PC-9 (cell line): Measurements from ENCODE around the gene LILRA1. TPM values are rescaled to one million over a fixed set of nuclear protein-coding genes. Genes with fewer than 3 reads are reported as not detected.

ENCODE experiments used
- BruUV-seq: library from RNA; stranded (reverse); fragments of 400-500 nt; replicated peaks from 2 replicates; lab custom pipeline; 2021; lab: Mats Ljungman, UMichigan
- CTCF ChIA-PET: fragments of 300-600 bp; sonication (Branson Sonifier 250); formaldehyde crosslinking; loops from one replicate; lab custom pipeline; 2022; ENCODE audit warnings: antibody characterized with exemption; lab: Charles Lee
- POLR2A ChIA-PET: fragments of 300-600 bp; sonication (Branson Sonifier 250); formaldehyde crosslinking; loops from one replicate; lab custom pipeline; 2022; ENCODE audit warnings: antibody characterized with exemption; ENCODE audit not compliant: unreplicated experiment; lab: Charles Lee
- DNase-seq, 2 experiments: peaks; one replicate each; pipeline versions ENCODE4 v3.0.0 to v3.0.0-alpha.2; 2015 to 2022; ENCODE audit warnings: mixed read lengths in 1 of 2
- H2AFZ ChIP-seq: fragments of 200-600 bp; sonication (generic); 2 replicates; pipeline ENCODE4 v1.8.1; 2017; ENCODE audit warnings: antibody characterized with exemption
- H3F3A ChIP-seq: fragments of 200-600 bp; sonication (generic); 2 replicates; pipeline ENCODE4 v1.8.1; 2017; ENCODE audit warnings: antibody characterized with exemption, mild to moderate bottlenecking, low read depth; ENCODE audit not compliant: insufficient read depth
- H3K27ac ChIP-seq: fragments of 200-600 bp; sonication (generic); 2 replicates; pipeline ENCODE4 v1.6.1; 2016; ENCODE audit warnings: mixed run types
- H3K27me3 ChIP-seq: fragments of 200-600 bp; sonication (generic); 2 replicates; pipeline ENCODE4 v1.6.1; 2016; ENCODE audit warnings: low read depth, mixed run types; ENCODE audit not compliant: insufficient read depth
- H3K36me3 ChIP-seq: fragments of 200-600 bp; sonication (generic); 2 replicates; pipeline ENCODE4 v1.6.1; 2016; ENCODE audit warnings: low read depth, mixed run types
- H3K4me1 ChIP-seq: fragments of 200-600 bp; sonication (generic); replicated peaks from 2 replicates; pipeline ENCODE4 v1.6.1; 2016; ENCODE audit warnings: mixed run types; ENCODE audit not compliant: insufficient read depth
- H3K4me2 ChIP-seq: fragments of 200-600 bp; sonication (generic); 2 replicates; pipeline ENCODE4 v1.6.1; 2017; ENCODE audit warnings: mixed run types
- H3K4me3 ChIP-seq: fragments of 200-600 bp; sonication (generic); 2 replicates; pipeline ENCODE4 v1.6.1; 2016; ENCODE audit warnings: mixed run types
- H3K79me2 ChIP-seq: fragments of 200-600 bp; sonication (generic); 2 replicates; pipeline ENCODE4 v1.6.1; 2017; ENCODE audit warnings: low read depth, mixed run types
- H3K9me2 ChIP-seq: fragments of 200-600 bp; sonication (generic); 2 replicates; pipeline ENCODE4 v1.8.1; 2017; ENCODE audit warnings: mild to moderate bottlenecking; ENCODE audit not compliant: insufficient read depth
- H3K9me3 ChIP-seq: fragments of 200-600 bp; sonication (generic); 2 replicates; pipeline ENCODE4 v1.8.1; 2016; ENCODE audit warnings: low read depth; ENCODE audit not compliant: insufficient read depth
- H4K20me1 ChIP-seq: fragments of 200-600 bp; sonication (generic); 2 replicates; pipeline ENCODE4 v1.8.1; 2017; ENCODE audit not compliant: insufficient read depth
- CTCF ChIP-seq: fragments of 200-600 bp; sonication (generic); conservative IDR thresholded peaks from 2 replicates; pipeline ENCODE4 v1.6.1; 2017; ENCODE audit warnings: mixed run types, antibody characterized with exemption, mild to moderate bottlenecking, moderate library complexity
- EZH2 ChIP-seq: fragments of 200-600 bp; sonication (generic); IDR thresholded peaks from 2 replicates; pipeline ENCODE4 v1.8.0; 2017; ENCODE audit warnings: antibody characterized with exemption, low read depth
- intact Hi-C: fragments of 100-400 bp; cut with micrococcal nuclease; formaldehyde crosslinking; loops from one replicate; pipeline ENCODE4 v1.10.0; 2022; ENCODE audit not compliant: unreplicated experiment
- microRNA-seq: library from miRNA; unstranded; fragments of <30 nt; microRNA quantifications from one replicate; pipeline ENCODE4 v1.2.0, GENCODE V29; 2021; ENCODE audit warnings: borderline number of aligned reads, borderline replicate concordance
- total RNA-seq: library from RNA; stranded (reverse); gene quantifications from 2 replicates; pipeline ENCODE4 v1.2.3, GENCODE V29; 2021

The LILRA1 gene
- total RNA-seq, 1 experiment from 2014 or later, result not detected

GRCh38 chr19:54650108-54650655 lies 56.8 kb downstream of the LILRA1 start:
- TF ChIP-seq CTCF, result no peak
- no peak for TF ChIP-seq EZH2
- no peak for DNase-seq
- no peaks in the 10 kb centered on the region for H3K4me1 ChIP-seq
- H3K9me2 ChIP-seq, result no peaks in the 10 kb centered on the region
- no peak overlapping the region for H3K4me3 ChIP-seq
- H3K36me3 ChIP-seq, result no peaks in the 10 kb centered on the region
- BruUV-seq, result no TSS peak
- H4K20me1 ChIP-seq, result 0 out of 2 replicates have a peak, but pooled peaks cover 4% of the 10 kb centered on the region
- H2AFZ ChIP-seq, result no peak overlapping the region
- CTCF ChIA-PET, result no interaction called here
- intact Hi-C loops, result loop anchor here (5.0 to 10.0 kb wide), 2 partner anchors 985 to 1682 kb away; no protein-coding TSS in a partner anchor
- POLR2A ChIA-PET, result no interaction called here
- no peaks in the 10 kb centered on the region for H3K9me3 ChIP-seq
- H3K27me3 ChIP-seq, result peaks cover 44% of the 10 kb centered on the region
- no peaks in the 10 kb centered on the region for H3K79me2 ChIP-seq
- H3K27ac ChIP-seq, result no peak overlapping the region
- no peaks in the 10 kb centered on the region for H3F3A ChIP-seq
- no peak overlapping the region for H3K4me2 ChIP-seq

Small RNA genes lying within 50 kb of the gene (microRNA-seq; reads per million reads assigned to microRNA genes)
- not detected for gene MIR8061

Other genes with a start within 250 kb of the LILRA1 start
- not detected in 2 replicates for gene LAIR1, start 228.7 kb upstream of the LILRA1 start, total RNA-seq
- 1.6 and 2.4 TPM in 2 replicates for gene TTYH1, start 178.2 kb upstream of the LILRA1 start, total RNA-seq
- 274 and 279 TPM in 2 replicates for gene LENG8, start 144.4 kb upstream of the LILRA1 start, total RNA-seq
- gene LENG9, start 129.9 kb upstream of the LILRA1 start, total RNA-seq, result 7.0 and 8.9 TPM in 2 replicates
- 25.1 and 48.5 TPM in 2 replicates for gene CDC42EP5, start 120.3 kb upstream of the LILRA1 start, total RNA-seq
- gene LAIR2, start 90.8 kb upstream of the LILRA1 start, total RNA-seq, result not detected in 2 replicates
- gene LILRA2, start 19.8 kb upstream of the LILRA1 start, total RNA-seq, result not detected in 2 replicates
- not detected in 2 replicates for gene LILRB1, start 36.9 kb downstream of the LILRA1 start, total RNA-seq
- not detected in 2 replicates for gene LILRB4, start 69.4 kb downstream of the LILRA1 start, total RNA-seq
- gene KIR3DL3, start 130.8 kb downstream of the LILRA1 start, total RNA-seq, result not detected in 2 replicates
- gene KIR2DL3, start 144.9 kb downstream of the LILRA1 start, total RNA-seq, result not detected in 2 replicates
- gene KIR2DL1, start 176.2 kb downstream of the LILRA1 start, total RNA-seq, result not detected in 2 replicates
- gene KIR2DL4, start 210.0 kb downstream of the LILRA1 start, total RNA-seq, result not detected in 2 replicates
- gene KIR3DL1, start 222.8 kb downstream of the LILRA1 start, total RNA-seq, result not detected in 2 replicates
- not detected in 2 replicates for gene KIR2DS4, start 239.0 kb downstream of the LILRA1 start, total RNA-seq